ENCODE data around the gene GRIN3A. TPM values are rescaled to one million over a fixed set of nuclear protein-coding genes. Genes with fewer than 3 reads are reported as not detected.

GRIN3A gene
- total RNA-seq, 1 experiment from 2014 or later, result not detected

DNA sequence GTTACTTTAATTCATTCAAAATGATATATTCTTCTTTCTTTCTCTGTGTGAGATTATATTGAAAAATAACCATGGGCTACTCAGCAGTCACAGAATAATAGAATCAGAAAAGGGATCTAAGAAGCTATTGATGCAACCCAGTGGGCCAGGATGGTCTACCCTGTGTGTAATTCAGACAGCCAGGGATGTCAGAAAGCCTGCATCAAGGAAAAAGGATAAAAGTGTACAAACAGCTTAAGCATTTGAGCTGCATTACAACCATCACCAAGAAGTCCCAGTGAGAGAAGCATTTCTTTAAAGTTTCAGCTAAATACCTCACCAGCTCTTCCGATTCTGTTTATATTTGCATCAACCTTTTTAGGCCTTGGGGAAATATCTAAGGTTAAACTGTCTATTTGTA is 105.8 kb downstream of the GRIN3A start:
- Mint-ChIP-seq H3K4me3 (no peak overlapping the region), H3K27ac (no peak overlapping the region), H3K4me1 (no peaks in the 10 kb centered on the region), H3K36me3 (ENCODE audit: insufficient read depth in 1 of 3, low read depth in 3 of 3) (no peaks in the 10 kb centered on the region), H3K27me3 (ENCODE audit: low read depth) (no peaks in the 10 kb centered on the region), H3K9me3 (no peaks in the 10 kb centered on the region)
- DNase-seq, result no peak
- Histone ChIP-seq H3K23me2 (ENCODE audit: insufficient read length, low read depth, low read length, poor library complexity, severe bottlenecking) (no peaks in the 10 kb centered on the region), H2BK20ac (ENCODE audit: low read depth, low read length, poor library complexity, severe bottlenecking) (no peak overlapping the region), H3K56ac (ENCODE audit: insufficient read length, low read depth, low read length) (no peak overlapping the region), H3K4ac (ENCODE audit: low read depth, low read length) (no peak overlapping the region), H3K14ac (ENCODE audit: insufficient read depth, low read length) (no peak overlapping the region), H3K27me3 (ENCODE audit: insufficient read depth, low read length) (no peaks in the 10 kb centered on the region), H3K18ac (ENCODE audit: insufficient read length, low read depth, low read length) (no peak overlapping the region), H3K23ac (ENCODE audit: insufficient read length, low read depth, low read length) (no peak overlapping the region), H4K5ac (ENCODE audit: insufficient read length, low read depth, low read length) (no peak overlapping the region), H2BK15ac (ENCODE audit: low read depth, low read length) (no peak overlapping the region), H3T11ph (ENCODE audit: low read length) (no peak overlapping the region), H3K79me1 (ENCODE audit: insufficient read depth, low read depth, low read length, poor library complexity, severe bottlenecking) (no peaks in the 10 kb centered on the region), H3K9ac (ENCODE audit: extremely low read depth, insufficient read length, low read length) (no peak overlapping the region), H3K27ac (ENCODE audit: insufficient read length, low read depth, low read length) (no peak overlapping the region), H3K79me2 (ENCODE audit: insufficient read depth, low read length) (no peaks in the 10 kb centered on the region), H3K9me3 (ENCODE audit: control insufficient read depth, low read depth, low read length) (no peaks in the 10 kb centered on the region), H4K20me1 (ENCODE audit: control insufficient read depth, insufficient read depth, insufficient read length) (no peaks in the 10 kb centered on the region), H3K4me1 (ENCODE audit: insufficient read depth, low read length) (0 out of 2 replicates have a peak, but pooled peaks cover 1% of the 10 kb centered on the region), H2AFZ (ENCODE audit: low read length) (no peak overlapping the region), H2BK12ac (ENCODE audit: insufficient read length, low read depth, low read length) (no peak overlapping the region), H2AK5ac (ENCODE audit: insufficient read length, low read length) (no peak overlapping the region), H3K4me2 (ENCODE audit: insufficient read depth, insufficient read length, low read length) (no peak overlapping the region), H4K8ac (replicated peaks; ENCODE audit: insufficient read length, low read depth, low read length) (no peak overlapping the region), H2BK120ac (ENCODE audit: low read depth, low read length, poor library complexity, severe bottlenecking) (no peak overlapping the region), H4K91ac (ENCODE audit: insufficient read length, low read depth, low read length) (no peak overlapping the region), H2BK5ac (ENCODE audit: insufficient read length, low read length) (no peak overlapping the region)
- TF ChIP-seq, protein P1, sequence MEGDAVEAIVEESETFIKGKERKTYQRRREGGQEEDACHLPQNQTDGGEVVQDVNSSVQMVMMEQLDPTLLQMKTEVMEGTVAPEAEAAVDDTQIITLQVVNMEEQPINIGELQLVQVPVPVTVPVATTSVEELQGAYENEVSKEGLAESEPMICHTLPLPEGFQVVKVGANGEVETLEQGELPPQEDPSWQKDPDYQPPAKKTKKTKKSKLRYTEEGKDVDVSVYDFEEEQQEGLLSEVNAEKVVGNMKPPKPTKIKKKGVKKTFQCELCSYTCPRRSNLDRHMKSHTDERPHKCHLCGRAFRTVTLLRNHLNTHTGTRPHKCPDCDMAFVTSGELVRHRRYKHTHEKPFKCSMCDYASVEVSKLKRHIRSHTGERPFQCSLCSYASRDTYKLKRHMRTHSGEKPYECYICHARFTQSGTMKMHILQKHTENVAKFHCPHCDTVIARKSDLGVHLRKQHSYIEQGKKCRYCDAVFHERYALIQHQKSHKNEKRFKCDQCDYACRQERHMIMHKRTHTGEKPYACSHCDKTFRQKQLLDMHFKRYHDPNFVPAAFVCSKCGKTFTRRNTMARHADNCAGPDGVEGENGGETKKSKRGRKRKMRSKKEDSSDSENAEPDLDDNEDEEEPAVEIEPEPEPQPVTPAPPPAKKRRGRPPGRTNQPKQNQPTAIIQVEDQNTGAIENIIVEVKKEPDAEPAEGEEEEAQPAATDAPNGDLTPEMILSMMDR (conservative IDR thresholded peaks at IDR 0.05), result no peak
- no CpG with 5 or more reads among the region's 1 CpG for WGBS (ENCODE audit: extremely low coverage, insufficient read length, low lambda C conversion rate)

Measured in H9 (cell line).